ENCODE results near the gene MYO5B.
A peak's percentile ranks its signal among the peaks of the same experiment; 100 is the strongest.
"Not testable (repeated sequence)": the region's sequence is repeated elsewhere in the genome, so short reads cannot be mapped to it uniquely, and the experiment has no call there.

The MYO5B gene

GRCh38 chr18:49846718-49847470 lies 348.1 kb downstream of the MYO5B start:
- DNase-seq, result no peak

GRCh38 chr18:49846361-49846662 lies 348.6 kb downstream of the MYO5B start:
- no peak for DNase-seq

DNA sequence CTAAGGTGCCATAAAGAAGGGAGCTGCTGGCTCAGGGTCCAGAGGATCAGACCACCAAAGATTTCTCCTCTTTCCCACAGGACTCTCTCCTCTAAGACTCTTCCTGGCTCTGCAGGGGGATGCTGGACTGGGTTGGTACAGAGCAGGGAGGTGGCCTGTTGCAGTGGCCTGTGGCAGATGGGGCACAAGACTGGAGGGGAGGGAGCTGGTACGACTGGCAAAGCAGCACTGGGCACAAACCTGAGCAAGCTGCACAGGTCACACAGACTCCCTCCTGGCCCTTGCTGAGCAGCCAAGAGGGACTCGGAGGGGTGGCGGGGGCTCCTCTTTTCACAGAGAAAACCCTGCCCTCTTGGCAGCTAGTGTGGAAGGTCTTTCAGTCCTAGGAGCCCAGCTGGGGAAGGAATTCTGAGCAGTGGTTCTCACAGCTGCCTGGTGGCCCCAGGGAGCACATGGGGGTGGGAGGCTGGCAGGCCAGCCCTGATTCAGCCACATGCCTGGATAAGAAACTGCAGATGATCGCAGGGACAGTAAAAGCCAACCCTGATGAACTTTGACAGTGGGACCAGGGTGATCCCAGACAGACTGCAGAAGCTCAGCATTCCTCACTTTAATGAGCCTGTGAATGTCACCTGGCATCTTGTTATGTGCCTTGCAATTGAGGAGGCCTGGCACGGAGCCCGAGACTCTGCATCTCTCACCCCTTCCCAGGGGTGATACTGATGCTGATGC lies 349.2 kb downstream of the MYO5B start:
- DNase-seq, result no peak

- DNase-seq, result no peak
These were observed 350.0 kb downstream of the MYO5B start for GRCh38 chr18:49844903-49845302.

DNA sequence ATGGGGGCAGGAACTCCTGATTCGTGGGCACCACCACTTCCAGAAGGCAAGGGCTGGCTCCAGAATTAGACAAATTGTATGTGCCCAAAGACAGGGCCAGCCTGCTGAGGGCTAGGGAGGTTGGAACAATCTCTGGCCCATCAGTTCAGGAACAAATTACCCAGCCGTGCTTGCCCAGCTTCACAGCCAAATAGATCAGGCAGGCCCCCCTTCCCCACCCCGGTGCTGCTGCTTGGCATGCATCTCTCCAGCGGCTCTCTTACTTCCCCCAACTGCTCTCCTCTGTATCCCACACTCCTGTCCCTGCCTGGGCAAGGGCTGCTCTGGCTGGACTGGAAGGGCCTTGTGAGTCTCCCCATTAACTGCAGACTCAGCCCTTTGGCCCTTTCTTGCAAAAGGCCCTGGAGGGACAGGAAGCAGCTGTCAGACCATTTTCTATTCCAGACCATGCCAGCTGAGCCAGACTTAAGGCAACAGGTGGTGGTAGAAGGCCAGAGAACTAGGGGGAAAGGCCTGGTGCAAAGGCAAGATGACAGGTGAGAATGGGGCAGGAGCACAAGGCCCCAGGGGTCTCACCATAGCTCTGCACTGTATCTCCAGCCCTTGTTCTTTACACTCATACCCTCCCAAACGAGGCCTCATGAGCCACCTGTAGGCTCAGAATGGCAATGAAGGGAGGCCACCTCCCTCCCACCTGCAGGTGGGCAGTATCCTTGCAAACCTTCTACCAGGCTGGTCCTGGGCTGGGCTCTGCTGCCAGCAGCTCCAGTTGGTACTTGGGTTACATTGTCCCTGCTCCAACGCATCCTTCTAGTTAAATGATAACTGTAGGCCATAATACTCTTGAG lies 350.9 kb downstream of the MYO5B start:
- no peak for DNase-seq

- no peak for DNase-seq
These were observed 351.8 kb downstream of the MYO5B start for GRCh38 chr18:49843131-49843530.

DNA sequence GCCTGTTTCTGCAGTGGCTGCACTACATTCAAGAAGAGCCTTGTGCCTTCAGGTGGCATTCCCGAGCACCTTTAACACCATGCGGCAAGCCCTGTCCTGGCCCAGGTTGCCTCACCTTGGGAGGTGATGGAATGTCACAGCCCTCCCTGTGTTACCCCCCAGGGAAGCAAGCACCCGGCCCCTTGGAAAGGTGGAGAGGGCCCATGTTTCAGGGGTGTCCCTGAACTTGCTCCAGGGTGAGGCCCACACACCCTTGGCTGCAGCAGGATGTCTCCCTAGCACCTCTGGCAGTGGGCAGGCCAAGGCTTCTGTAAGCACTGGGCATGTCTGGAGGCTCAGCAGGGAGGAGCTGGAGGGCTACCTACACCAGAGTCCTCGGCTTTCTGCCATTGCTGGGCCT lies 352.3 kb downstream of the MYO5B start:
- DNase-seq, result no peak

GRCh38 chr18:49841236-49842217 lies 353.4 kb downstream of the MYO5B start:
- DNase-seq, result no peak

GRCh38 chr18:49839012-49839411 lies 355.9 kb downstream of the MYO5B start:
- DNase-seq, result no peak

DNA sequence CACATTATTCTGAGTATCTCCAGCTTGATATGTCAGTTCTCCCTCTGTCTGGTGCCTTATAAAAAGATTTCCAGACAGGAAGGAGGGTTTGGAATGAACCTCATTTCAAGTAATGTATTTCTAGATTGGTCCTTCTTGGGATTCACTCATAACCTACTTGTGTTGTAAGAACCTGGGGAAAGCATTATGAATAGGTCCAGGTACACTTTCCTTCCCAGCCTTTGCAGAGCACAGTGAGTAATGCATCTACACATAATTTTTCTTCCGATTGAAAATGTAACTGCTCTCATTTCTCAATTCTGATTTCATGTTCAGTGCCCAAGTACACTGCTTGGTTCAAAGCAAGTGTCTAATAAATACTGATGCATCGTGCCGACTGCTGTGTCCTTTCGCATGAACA lies 356.6 kb downstream of the MYO5B start:
- DNase-seq, result no peak

GRCh38 chr18:49837889-49838288 lies 357.1 kb downstream of the MYO5B start:
- DNase-seq, result peak in 1 of 2 experiments; percentile 7

- DNase-seq, result not testable (repeated sequence)
These were observed 357.6 kb downstream of the MYO5B start for GRCh38 chr18:49837316-49837835.

DNA sequence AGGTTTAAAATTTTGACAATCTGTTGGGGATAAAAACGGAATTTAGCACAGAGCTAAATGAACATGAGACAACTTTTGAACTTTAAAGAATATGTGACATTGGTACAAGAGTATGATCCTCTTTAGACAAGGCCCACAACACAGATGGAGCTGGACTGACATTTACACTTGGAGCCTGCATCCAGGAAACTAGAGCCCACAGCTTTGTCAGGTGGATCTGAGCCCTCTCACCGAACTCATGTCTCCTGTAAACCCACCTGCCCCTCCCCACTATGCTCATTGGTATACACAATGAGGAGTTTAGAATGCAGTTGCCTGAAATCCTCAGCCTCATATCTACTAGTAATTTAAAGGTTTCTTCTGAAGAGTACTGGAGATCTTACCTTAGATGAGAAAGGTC lies 359.5 kb downstream of the MYO5B start:
- no peak for DNase-seq

DNA sequence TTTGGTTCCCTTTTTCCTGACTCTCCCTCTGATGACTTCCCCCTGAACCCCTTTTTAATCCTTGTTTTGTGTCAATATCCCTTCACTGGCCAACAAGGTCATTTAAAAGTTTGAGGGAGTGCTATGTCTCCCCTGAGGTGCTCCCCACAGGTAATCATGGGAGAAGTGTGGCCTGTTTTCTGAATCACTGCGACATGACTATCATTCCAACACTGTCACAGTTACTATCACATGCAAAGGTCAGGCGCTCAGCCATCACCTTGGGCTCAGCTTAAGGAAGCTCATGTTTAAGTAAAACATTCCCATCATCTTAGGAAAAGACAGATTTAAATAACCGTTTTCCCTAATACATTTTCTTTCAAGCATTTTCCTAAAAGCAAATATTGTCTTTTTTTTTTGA lies 360.7 kb downstream of the MYO5B start:
- DNase-seq, result no peak

DNA sequence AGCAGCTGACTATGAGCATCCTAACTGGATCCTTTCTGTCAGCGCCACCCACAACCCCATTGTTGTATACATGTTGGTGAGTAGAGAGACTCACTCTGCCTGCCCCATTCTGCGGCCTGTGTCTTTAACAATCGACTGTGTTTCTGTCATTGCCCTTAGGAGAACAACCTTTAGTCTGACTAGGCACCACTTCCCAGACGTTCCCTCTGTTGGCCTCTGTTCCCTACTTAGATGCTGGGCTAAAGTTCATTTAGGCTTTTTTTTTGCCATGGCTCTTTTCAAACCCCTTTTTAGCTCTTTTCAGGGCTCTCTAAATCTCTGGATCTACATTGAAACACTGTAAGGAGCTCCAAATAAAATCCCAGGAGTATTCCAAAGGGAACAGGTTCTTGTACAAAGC lies 361.1 kb downstream of the MYO5B start:
- no peak for DNase-seq

DNA sequence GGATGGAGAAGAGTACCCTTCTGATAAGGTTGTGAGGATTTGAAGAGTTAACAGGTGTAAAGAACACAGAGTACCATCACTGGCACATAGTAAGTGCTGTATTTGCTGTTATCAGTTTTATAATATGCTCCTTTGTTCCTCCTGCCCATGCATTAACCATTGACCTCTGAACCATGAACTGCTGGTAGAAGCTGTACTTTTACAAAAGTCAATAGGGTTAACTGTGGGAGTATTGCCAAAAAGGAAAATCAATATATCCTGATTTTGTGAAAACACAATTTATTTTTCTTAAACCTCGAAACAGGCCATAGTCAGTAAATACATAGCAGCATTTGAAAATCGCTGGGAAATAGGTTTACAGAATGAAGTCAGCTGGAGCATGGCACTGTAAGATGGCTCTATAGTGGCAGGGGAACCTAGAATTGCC lies 362.7 kb downstream of the MYO5B start:
- DNase-seq, result no peak

- DNase-seq, result no peak
These were observed 367.0 kb downstream of the MYO5B start for GRCh38 chr18:49827996-49828395.

DNA sequence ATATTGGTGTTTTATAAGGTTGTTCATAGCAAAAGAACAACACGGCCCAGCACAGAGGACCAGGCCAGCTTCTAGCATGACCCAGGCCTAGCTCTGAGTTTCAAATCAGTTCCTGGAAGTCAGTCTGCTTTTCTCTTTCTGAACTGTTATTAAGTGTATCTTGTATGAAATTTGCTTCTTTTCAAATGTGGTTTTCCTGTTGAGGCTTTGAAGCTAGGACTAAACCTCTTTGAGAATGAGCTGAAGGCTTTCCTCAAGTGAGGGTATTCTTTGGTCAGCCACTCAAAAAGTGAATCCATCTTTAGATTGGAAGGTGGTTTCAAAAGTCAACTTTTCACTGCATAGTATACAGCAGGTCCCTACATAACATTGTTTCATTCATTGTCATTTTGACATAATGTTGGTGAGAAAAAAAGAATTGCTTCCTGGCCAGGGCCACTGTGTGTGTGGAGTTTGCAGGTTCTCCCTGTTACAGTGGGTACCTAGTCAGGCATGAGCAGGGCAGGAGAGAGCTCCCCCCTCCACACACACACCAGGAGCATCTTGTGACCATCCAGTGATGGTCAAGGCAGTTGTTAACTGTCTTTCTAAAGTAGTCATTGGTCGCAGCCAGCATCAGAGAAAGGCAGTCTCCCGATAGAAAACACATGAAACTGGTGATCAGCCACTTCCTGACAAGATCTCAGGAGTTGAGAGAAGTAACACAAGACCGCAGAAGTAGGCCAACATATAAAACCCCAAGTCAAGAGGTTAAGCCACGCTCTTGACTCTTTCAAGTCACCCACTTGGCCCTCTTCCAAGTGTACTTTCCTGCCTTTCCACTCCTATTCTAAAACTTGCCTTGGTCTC lies 374.9 kb downstream of the MYO5B start:
- DNase-seq, result peak; percentile 38 to 41

DNA sequence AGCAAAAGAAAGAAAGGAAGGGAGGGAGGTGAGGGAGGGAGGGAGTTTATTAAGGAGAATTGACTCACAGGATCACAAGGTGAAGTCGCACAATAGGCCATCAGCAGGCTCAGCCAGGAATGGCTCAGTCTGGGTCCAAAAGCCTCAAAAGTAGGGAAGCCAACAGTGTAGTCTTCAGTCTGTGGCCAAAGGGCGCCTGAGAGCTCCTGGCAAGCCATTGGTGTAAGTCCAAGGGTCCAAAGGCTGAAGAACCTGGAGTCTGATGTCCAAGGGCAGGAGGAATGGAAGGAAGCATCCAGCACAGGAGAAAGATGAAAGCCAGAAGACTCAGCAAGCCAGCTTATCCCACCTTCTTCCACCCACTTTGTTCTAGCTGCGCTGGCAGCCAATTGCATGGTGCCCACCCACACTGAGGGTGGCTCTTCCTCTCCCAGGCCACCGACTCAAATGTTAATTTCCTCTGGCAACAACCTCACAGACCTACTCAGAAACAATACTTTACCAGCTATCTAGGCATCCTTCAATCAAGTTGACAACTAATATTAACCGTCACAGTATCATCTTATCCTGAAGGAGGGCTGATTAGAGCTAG lies 375.8 kb downstream of the MYO5B start:
- DNase-seq, result no peak

- DNase-seq, result no peak
These were observed 377.0 kb downstream of the MYO5B start for GRCh38 chr18:49817947-49818346.

- no peak for DNase-seq
These were observed 379.0 kb downstream of the MYO5B start for GRCh38 chr18:49815927-49816326.

All from Kasumi-1 (cell line).